ENCODE results near the gene METTL15. TPM values are rescaled to one million over a fixed set of nuclear protein-coding genes. Genes with fewer than 3 reads are reported as not detected.
"Not testable (repeated sequence)": the region's sequence is repeated elsewhere in the genome, so short reads cannot be mapped to it uniquely, and the experiment has no call there.

Gene METTL15
- polyA plus RNA-seq, 1 donor, result 10.8 TPM

GRCh38 chr11:28110821-28111200 is 2.6 kb downstream of the METTL15 start:
- peak; percentile 35 for DNase-seq

GRCh38 chr11:28114116-28114515 is 5.9 kb downstream of the METTL15 start:
- no peak for DNase-seq

- no peak for DNase-seq
Observed at GRCh38 chr11:28114731-28115130, 6.5 kb downstream of the METTL15 start.

GRCh38 chr11:28117712-28118111 is 9.5 kb downstream of the METTL15 start:
- DNase-seq, result no peak

GRCh38 chr11:28123151-28123581 is 15.0 kb downstream of the METTL15 start:
- DNase-seq, result no peak

GRCh38 chr11:28132548-28132947 is 24.4 kb downstream of the METTL15 start:
- DNase-seq, result no peak

GRCh38 chr11:28133146-28133545 is 25.0 kb downstream of the METTL15 start:
- DNase-seq, result no peak

GRCh38 chr11:28136157-28136556 is 28.0 kb downstream of the METTL15 start:
- not testable (repeated sequence) for DNase-seq

GRCh38 chr11:28137366-28137765 is 29.2 kb downstream of the METTL15 start:
- no peak for DNase-seq

- DNase-seq, result no peak
Observed at GRCh38 chr11:28137832-28138231, 29.6 kb downstream of the METTL15 start.

GRCh38 chr11:28139841-28140415 is 31.7 kb downstream of the METTL15 start:
- no peak for DNase-seq

GRCh38 chr11:28140689-28141455 is 32.7 kb downstream of the METTL15 start:
- no peak for DNase-seq

GRCh38 chr11:28142724-28143123 is 34.5 kb downstream of the METTL15 start:
- DNase-seq, result no peak

GRCh38 chr11:28144808-28145207 is 36.6 kb downstream of the METTL15 start:
- DNase-seq, result no peak

- DNase-seq, result no peak
Observed at GRCh38 chr11:28146123-28146751, 38.0 kb downstream of the METTL15 start.

- DNase-seq, result no peak
Observed at GRCh38 chr11:28152743-28153142, 44.6 kb downstream of the METTL15 start.

GRCh38 chr11:28153586-28153985 is 45.4 kb downstream of the METTL15 start:
- no peak for DNase-seq

GRCh38 chr11:28168718-28169117 is 60.5 kb downstream of the METTL15 start:
- DNase-seq, result no peak

GRCh38 chr11:28169816-28170215 is 61.6 kb downstream of the METTL15 start:
- no peak for DNase-seq

- DNase-seq, result no peak
Observed at GRCh38 chr11:28170759-28171158, 62.6 kb downstream of the METTL15 start.

GRCh38 chr11:28176351-28176750 is 68.2 kb downstream of the METTL15 start:
- DNase-seq, result no peak

- no peak for DNase-seq
Observed at GRCh38 chr11:28195449-28195848, 87.3 kb downstream of the METTL15 start.

GRCh38 chr11:28209906-28210305 is 101.7 kb downstream of the METTL15 start:
- DNase-seq, result no peak

GRCh38 chr11:28222063-28222462 is 113.9 kb downstream of the METTL15 start:
- DNase-seq, result not testable (repeated sequence)

All from hindlimb muscle (tissue), 1 donor.